GM19467 (cell line): Measurements from ENCODE around the gene ATP8A2.

Experiments
- ATAC-seq: cut with Tn5 transposase; IDR thresholded peaks from one replicate; pipeline ENCODE4 v1.9.1; 2021; ENCODE audit warnings: mild to moderate bottlenecking, moderate library complexity; ENCODE audit not compliant: unreplicated experiment

ATP8A2 gene

DNA sequence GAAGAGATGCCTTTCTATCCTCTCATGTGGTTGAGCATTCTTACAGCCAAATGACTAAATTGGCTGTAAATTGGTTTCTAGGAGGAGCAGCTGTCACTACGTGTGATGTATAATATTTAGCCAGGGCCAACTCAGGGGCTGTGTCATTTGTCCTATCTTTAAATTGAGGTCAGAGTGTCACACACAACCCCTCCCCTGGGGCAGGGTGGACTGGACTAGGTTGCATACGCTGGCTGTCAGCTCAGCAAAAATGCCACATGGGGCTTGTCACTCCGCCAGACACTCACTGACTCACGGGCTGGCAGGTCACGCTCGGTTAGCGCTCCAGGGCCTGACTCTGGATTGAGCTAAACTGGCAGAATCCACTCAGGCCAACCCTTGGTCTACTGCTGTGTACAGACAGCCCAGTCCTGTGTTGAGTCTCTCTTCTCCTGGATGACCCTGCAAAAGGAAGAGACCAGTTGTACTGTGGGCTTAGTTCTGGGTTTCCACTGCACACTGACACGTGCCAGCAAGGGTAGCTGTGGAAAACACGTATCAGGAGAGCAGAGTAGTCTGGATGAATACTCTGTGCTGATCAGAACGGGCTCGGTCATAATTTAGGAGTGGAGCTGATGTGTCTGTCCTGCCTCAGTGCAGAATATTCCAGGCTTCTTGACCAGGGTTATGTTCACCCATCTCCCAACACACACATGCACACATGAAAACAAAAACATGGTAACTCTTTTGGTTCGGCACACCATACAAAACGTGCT, 650.9 kb downstream of the ATP8A2 start:
- ATAC-seq, result no peak

DNA sequence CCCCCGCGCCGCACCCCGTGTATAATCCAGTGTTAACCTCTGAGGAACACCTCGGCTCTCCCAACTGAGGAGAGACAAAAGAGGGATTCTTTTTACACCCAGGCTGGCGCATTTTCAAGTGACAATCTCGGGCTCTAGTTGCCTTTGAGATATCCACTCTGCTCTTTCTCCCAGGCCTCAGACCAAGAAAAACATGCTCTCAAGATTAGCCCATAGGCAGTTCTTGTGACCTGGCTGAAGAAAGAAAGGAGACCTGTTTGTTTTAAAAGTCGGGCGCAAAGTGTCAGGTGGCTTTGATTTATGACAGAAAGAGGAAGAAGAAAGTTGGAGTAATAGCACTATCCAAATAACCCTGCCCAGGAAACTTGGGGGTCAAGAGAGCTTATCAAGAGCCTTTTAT, 652.8 kb downstream of the ATP8A2 start:
- ATAC-seq, result no peak

DNA sequence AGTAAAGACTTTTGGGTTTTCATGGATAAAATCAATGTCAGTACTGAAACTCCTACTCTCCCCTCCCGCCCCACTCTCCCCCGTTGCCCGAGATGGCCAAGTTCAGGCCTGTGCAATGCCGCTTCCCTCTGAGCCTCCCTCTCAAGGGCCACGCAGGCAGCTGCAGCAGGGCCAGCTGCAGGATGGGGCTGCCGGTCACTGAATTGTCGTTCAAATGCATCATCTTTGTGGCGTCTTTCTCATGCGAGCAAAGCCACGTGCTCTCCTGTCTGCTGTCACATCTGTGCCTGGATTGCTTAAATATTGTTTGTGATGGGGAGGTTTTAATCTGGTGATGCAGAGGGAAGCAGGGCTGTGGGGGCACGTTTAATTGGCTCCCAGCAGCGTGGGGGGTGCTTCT, 653.4 kb downstream of the ATP8A2 start:
- no peak for ATAC-seq

DNA sequence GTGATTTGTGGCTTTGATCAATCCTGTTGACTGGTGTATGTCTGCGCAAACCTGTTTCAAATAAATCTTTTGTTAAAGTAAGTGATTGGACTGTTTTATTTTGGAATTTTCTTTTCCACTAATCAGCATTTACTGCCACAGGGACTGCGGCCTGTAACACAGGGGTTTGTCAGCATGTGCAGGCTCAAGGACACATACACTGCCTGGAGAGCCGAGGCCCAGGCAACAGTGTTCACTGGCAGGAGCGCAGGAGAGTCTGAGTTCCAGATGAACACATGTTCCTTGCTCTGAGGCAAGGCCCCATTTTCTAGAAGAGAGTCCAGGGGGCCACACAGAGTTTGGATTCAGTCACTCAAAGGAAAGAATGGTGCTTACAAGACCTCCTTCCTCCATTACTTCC, 654.0 kb downstream of the ATP8A2 start:
- ATAC-seq, result no peak

DNA sequence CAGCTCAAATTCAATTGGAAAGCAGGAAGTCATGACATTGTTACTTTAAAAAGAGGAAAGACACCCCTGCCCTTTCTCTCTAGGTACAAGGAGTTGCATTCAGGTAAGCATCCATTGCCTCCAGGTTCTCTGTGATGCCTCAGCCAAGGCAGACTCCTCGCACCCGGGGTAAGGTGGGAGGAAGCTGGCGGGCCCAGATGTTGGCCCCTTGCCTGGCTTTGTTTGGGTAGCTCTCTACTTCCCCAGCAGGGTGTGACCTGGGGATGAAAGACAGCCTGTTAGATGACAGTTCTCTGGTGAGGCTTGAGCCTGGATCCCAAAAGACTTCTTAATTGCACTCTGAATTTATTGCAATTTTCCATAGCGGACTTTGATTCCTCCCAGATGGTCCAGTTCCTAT, 654.4 kb downstream of the ATP8A2 start:
- no peak for ATAC-seq

DNA sequence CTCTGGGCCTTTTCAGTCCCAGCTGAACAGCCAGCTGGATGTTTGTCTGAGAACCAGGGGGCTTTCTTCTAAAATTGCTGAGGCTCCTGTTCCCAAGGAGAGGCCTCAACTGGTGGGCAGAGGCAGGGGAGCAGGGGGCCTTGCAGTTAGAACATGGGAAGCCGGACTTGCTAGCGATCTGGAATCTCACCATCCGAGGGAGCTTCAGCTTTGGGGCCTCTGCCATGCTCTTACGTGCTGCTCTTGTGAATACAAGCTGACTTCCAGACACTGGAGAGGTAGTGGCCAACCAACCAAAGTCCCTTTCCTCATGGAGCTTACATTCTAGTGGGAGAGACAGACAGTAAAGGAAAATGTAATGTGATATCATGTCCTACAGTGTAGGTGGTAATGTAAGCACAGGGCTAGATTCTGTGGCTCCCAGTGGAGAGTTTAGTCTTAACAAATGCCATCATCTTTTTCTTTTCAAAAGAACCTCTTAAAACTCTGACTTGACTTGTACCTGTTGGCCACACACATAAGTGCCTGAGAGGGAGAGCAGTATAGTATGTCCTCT, 657.9 kb downstream of the ATP8A2 start:
- ATAC-seq, result no peak

DNA sequence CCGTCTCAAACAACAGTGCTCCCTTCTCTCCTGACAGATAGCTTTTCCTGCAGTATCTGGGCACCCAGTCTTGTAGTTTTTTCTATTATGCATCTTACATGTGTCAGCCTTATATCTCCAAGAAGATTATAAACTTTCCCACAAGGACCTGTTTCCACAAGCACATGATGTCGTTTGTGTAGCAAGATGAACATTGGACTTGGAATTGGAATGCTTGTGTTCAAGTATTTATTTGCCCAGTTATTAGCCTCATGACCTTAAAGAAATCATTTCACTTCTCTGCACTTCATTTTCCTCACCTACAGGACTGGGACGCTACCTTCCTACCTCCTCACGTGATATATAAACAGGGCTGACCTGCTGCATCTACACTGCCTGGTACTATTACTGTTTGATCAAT, 658.6 kb downstream of the ATP8A2 start:
- ATAC-seq, result no peak

DNA sequence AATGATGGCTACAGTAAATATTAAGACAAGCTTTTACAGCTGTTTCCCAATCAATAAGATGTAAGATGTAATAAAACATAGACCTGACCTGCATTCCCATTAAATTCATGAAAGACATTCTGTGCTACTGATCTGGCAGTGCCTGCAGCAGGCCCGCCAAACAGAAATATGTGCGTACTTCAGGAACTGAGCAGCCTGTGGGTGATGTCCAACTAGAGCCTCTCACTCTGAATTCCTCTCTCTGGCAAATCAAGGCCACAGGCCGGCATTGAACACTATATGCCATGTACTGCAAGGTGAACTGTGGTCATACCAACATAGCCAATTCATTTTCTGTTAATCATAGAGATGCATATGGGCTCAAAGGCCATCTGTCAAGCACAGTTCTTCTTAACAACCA, 662.2 kb downstream of the ATP8A2 start:
- no peak for ATAC-seq

DNA sequence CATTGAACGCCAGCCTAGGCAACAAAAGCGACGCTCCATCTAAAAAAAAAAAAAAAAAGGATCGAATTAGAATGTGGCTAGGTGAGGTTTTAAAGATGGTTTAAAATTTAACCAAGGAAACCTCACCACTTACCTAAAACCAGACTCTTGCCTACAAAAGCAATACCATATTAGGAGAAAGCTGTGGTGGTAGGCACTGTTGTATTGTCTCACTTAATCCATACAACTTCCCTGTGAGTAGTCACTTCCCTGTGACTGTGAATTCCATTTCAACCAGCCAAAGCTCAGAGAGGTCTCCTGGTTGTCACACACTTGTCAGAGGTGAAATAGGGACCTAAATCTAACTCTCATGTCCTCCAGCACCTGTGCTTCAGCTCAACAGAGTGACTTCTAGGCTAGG, 664.6 kb downstream of the ATP8A2 start:
- ATAC-seq, result no peak

DNA sequence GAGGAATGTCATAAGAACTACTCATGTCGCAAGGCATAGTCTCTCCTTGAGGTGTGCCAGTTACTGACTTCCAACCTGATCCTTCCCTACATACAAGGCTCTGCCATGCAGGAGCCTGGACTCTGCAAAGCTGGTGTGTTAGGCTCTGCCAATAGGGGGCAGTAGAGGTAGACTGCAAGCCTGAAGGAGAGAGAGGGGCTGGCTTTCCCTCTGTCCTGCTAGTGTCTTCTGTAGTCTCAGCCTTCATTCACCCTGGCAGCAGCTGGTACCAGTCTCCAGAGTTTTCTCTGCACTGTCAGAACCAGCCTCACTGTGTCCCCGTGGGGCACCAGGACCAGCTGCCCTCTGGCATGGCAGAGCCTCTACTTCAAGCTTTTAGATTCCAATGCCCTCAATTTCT, 665.5 kb downstream of the ATP8A2 start:
- ATAC-seq, result no peak

DNA sequence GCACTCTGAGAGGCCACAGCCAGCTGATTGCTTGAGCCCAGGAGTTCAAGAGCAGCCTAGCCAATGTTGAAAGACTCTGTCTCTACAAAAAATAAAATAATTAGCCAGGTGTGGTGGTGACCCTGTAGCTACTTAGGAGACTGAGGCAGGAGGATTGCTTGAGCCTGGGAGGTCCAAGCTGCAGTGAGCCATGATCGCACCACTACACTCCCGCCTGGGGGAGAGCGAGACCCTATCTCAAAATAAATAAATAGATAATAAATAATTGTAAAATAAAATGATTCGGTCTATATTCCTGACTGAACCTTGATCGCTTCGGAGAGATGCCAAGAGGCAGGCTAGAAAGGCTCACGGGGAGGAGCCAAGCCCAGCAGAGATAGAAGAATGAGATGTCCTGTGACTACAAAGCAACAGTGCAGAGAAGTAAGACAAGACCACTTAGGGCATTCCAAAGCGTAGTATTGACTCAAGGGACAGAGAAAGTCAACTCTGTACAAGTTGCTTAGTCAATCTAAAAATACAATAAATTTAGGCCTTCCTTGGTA, 667.2 kb downstream of the ATP8A2 start:
- no peak for ATAC-seq

DNA sequence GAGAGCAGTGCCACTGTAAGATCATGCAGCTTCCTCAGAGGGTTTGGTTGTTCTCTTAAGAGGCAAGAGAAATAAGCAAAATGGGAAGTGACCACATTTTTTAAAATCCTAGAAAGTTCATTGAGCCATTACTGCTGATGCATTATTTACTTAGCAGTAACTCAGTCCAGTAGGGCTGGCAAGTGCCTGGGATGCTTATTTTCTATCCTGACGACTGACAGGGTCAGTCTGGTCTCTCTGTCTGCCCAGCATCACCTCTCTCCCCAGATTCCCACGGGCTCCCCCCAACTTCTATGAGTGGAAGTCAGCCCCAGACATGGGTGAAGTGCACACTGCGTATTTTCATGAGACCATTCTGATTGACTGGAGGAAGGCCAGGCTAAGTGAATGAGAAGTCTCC, 669.7 kb downstream of the ATP8A2 start:
- ATAC-seq, result no peak

DNA sequence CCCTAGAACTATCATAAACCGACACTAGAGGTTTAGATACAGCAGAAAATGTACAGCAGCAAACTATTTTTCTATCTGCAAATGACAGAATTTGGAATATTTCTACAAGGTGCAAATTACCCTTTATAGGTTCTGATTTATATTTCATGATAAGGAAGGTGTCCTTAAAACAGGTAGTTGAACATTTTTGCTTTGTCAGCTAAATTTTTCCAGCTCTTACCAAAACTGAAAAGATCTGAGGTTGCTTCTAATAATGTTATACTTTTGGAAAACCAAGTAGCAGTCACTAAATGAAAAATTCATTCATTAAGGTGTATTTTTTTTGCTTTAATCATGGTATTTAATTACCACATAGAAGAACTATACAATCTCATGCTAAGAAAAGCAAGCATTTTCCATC, 671.0 kb downstream of the ATP8A2 start:
- no peak for ATAC-seq

DNA sequence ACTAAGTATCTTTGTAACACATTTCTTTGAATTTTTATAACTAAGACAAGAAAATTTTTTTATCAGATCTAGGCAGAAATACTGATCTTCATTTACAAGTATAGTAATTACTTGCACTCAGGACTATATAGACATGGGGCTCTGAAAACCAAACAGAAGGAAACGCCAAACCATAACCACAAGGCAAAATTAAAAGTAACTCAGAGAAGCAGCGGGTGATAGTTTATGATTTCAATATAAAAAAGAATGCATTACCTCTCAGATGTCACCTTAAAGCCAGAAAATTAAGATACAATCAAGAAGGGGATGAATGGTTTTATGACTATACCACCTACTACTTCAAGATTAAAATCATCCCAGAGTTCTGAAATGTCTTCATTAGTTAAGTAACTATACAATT, 673.4 kb downstream of the ATP8A2 start:
- no peak for ATAC-seq

DNA sequence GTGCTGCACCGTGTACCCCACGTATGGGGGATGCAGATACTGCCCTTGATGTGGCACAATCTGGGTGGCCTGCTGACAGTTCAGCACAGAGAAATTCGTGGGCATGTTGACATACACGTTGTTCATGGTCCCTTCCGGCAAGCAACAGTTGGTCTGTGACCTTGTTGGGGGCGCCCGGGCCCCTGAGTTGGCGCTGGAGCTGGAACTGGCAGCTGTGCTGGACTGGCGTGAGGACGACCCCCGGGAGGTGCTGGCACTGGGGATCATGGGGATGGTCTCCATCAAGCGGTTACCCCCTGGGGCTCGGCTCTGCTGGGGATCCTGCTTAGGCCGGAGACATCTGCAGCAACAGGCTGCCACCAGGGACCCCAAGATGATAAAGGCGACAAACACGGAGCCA, 674.9 kb downstream of the ATP8A2 start:
- no peak for ATAC-seq

DNA sequence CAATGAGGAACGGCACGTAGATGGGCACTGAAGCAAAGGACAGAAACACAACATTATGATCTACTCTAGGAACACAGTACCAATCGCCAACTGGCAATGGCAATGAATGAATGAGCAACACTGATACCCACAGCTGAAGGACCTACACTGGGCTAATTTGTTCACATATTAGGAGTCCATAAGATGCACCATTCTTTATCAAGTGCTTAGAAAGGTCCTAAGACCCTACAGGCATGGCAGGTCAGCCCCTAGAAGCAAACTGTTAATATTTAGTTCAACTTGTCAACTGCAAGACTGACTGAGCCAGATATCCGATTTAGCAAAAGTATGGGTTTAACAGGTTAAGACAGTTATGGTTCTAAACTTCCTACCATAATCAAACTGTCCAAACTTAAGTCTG, 675.3 kb downstream of the ATP8A2 start:
- no peak for ATAC-seq

DNA sequence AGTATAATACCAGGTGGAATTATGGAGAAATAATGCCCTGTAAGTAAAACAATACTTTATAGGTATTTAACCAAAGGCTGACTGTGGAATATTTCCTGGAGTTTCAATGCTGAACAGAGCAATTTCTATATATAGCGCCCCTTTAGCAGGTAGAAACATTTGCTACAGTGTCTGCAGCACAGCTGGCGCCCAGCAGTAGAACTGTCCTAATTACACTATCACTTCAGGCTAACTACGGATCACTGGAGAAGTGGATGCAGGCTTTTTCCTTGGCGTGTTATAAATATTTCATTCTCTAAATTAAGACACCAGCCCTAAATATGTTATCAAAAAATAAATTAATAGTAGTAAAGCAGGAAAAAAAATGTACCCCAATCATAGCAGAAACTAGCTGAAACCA, 677.0 kb downstream of the ATP8A2 start:
- ATAC-seq, result no peak

DNA sequence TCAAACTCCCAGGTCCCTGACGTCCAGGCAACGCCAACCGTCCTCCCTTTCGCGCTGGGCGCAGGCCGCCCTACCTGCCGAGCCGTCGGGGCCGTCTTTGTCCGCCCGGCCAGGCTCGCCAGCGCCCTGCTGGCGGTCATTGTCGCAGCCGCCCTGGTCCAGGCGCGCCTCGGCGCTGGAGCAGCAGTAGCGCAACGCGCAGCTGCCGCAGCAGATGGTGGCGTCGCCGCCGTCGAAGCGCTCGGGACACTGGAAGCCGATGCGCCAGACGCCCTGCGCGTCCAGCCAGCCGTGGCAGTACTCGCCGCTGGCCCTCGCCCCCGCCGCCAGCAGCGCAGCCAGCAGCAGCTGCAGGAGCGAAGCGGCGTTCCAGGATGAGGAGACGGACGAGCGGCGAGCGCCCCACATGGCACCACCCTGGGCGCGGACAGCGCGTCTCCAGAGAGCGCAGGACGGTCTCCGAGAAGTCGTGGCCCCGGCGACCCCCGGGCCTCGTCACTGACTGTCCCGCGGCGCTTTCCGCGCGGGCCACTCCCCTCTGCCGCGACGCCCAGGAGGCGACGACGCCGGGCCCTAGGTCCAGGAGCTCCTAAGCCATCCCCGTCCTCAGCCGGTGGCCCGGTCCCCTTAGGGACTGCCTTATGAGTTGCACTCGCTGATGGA, 678.9 kb downstream of the ATP8A2 start:
- ATAC-seq, result no peak

DNA sequence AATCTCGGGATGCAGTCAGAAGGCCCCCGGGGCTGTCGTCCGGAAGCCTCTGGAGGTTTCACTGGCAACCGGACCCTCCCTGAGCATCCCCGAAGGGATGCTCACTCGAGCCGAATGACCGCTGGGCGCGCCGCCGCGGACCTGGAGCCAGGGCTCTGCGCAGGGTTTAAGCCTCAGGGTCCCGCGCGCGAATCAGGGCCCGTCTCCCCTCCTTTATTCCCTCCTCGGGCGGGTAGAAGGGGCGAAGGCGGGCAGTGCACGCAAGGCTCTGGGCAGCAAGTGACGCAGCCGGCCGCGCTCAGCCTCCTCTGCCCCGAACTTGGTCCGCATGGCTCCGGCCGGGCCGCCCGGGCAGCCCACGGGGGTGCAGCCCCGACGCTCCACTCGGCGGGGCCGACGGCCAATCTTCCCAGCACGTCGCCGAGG, 679.5 kb downstream of the ATP8A2 start:
- no peak for ATAC-seq

DNA sequence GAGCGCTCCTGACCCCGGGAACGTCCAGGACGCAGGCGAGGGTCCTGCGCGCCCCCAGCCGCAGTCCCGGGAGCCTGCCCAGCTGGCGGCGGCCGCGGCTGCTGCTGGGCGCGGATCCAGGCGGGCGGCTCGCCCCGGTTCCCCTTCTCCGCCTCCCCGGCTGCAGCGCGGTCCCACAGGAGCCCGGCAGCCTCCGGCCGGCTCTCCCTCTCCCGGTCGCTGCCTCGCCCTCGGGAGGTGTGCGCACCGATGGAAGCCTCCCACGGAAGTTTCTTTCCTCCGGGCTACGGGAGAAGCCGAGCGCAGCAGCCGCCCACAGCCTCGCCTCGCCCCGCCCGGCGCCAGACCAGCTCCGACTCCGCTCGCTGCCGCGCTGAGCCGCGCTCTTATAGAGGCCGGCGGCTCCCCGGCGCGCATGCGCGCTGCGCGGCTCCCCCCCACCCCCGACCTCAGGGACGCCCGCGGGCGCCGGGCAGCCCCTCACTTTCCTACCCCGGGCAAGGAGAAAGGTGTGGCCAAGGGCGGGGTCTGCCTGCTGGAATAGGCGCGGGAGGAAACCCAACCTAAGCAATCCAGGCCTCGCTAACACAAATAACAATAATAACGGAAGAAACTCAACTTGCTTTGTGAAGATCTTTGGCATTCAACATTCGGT, 680.0 kb downstream of the ATP8A2 start, which contains the start of gene SHISA2:
SHISA2 (minus strand) TSS at position 360 of the 655 bp plus-strand sequence. CDS start 1,041 bp downstream, outside the sequence.
- no peak for ATAC-seq

DNA sequence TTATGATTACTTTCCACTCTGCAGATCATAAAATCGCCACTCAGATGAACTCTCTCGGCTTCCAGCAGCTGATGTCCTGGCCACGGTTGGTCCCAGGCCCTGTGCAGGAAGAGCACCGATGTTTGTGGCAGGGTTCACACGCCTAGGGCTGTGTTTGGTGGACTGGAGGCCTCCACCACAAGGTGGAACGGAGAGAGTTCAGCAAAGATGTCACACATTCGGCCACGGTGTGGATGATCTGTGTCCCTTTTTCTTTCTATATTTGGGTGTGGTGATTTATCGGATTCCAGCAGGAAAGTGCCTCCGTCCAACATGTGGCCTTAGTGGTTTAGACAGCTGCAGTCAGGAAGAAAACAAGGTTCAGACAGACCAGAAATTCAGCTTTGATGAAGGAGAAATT, 680.6 kb downstream of the ATP8A2 start:
- no peak for ATAC-seq
